K562 (cell line): ENCODE results near the gene ANKS1A. TPM values are rescaled to one million over a fixed set of nuclear protein-coding genes. Genes with fewer than 3 reads are reported as not detected.
A peak's percentile ranks its signal among the peaks of the same experiment; 100 is the strongest.

Source experiments
- ATAC-seq: fragments of 200-7000 bp; cut with Tn5 transposase; 3 replicates; pipeline ENCODE4 v1.9.1; 2020; ENCODE audit warnings: moderate library complexity
- BruUV-seq: library from RNA; stranded (reverse); fragments of 400-500 nt; replicated peaks from 2 replicates; lab custom pipeline; 2021; lab: Mats Ljungman, UMichigan
- CTCF ChIA-PET: fragments of 300-600 bp; formaldehyde crosslinking; extraction: SDS; loops from one replicate; lab custom pipeline; 2021; ENCODE audit warnings: low intra/inter-chr PET ratio; lab: Yijun Ruan, JAX
- POLR2A ChIA-PET: fragments of 300-600, 350-650 bp; sonication (Branson Sonifier 250); formaldehyde crosslinking; extraction: SDS; loops from one replicate; lab custom pipeline; 2021; ENCODE audit warnings: antibody characterized with exemption, inconsistent platforms; lab: Yijun Ruan, JAX
- DNase-seq, 4 experiments: peaks; one replicate each; pipeline versions ENCODE4 v3.0.0 to v3.0.0-alpha.2; 2011 to 2018; ENCODE audit warnings: low spot score in 3 of 4, mixed read lengths in 3 of 4; ENCODE audit errors: extremely low read depth in 1 of 4
- FAIRE-seq: peaks from 2 replicates; lab custom pipeline; 2011; peaks lifted over from hg19 to GRCh38; lab: Jason Lieb, UNC
- H2AFZ ChIP-seq: 2 replicates; pipeline ENCODE4 v1.6.0; 2011; ENCODE audit warnings: low read depth, low read length, control low read depth, inconsistent platforms
- H3K27ac ChIP-seq: fragments of 200-600 bp; 3 replicates; pipeline ENCODE4 v1.8.0; 2011; ENCODE audit warnings: low read depth, mild to moderate bottlenecking, control low read depth, inconsistent platforms, low read length, moderate library complexity, mixed read lengths; ENCODE audit errors: extremely low read depth
- H3K27me3 ChIP-seq, 2 experiments: fragments of 300-600 bp in 1 of 2; 2 replicates in 1 of 2; 3 replicates in 1 of 2; pipeline versions ENCODE4 v1.6.0 to v1.8.0; 2011; ENCODE audit warnings: inconsistent platforms in 2 of 2, low read length in 2 of 2, mild to moderate bottlenecking in 1 of 2, mixed read lengths in 1 of 2, moderate library complexity in 1 of 2; ENCODE audit not compliant: control insufficient read depth in 2 of 2, insufficient read depth in 2 of 2
- H3K36me3 ChIP-seq: fragments of 300-600 bp; 3 replicates; pipeline ENCODE4 v1.8.0; 2011; ENCODE audit warnings: mild to moderate bottlenecking, low read length, inconsistent platforms; ENCODE audit not compliant: control insufficient read depth, insufficient read depth
- H3K4me1 ChIP-seq, 2 experiments: fragments of 200-600 bp in 1 of 2; replicated peaks in 1 of 2; 2 replicates in 1 of 2; 3 replicates in 1 of 2; pipeline versions ENCODE4 v1.5.1 to v1.8.0; 2011; ENCODE audit warnings: inconsistent platforms in 2 of 2, low read length in 2 of 2, mild to moderate bottlenecking in 1 of 2, mixed read lengths in 1 of 2, moderate library complexity in 1 of 2; ENCODE audit not compliant: control insufficient read depth in 2 of 2, insufficient read depth in 2 of 2
- H3K4me2 ChIP-seq: 2 replicates; pipeline ENCODE4 v1.6.1; 2011; ENCODE audit warnings: low read length, control low read depth, inconsistent platforms, mixed read lengths; ENCODE audit not compliant: insufficient read depth
- H3K4me3 ChIP-seq: fragments of 200-600 bp; sonication (generic), shearing (Covaris generic); 2 replicates; pipeline ENCODE4 v1.5.1; 2016; ENCODE audit warnings: control low read depth, inconsistent platforms
- H3K79me2 ChIP-seq: fragments of 200-600 bp; 3 replicates; pipeline ENCODE4 v1.8.0; 2011; ENCODE audit warnings: low read length, inconsistent platforms; ENCODE audit not compliant: control insufficient read depth, insufficient read depth
- H3K9ac ChIP-seq, 2 experiments: 2 replicates each; pipeline versions ENCODE4 v1.6.0 to v1.6.1; 2011; ENCODE audit warnings: low read depth in 2 of 2, low read length in 2 of 2, control low read depth in 1 of 2, inconsistent platforms in 1 of 2, mild to moderate bottlenecking in 1 of 2, mixed read lengths in 1 of 2; ENCODE audit not compliant: insufficient read depth in 1 of 2
- H3K9me1 ChIP-seq: one replicate; pipeline ENCODE4 v1.6.0; 2011; ENCODE audit warnings: inconsistent platforms, mild to moderate bottlenecking, low read length, moderate library complexity; ENCODE audit not compliant: control insufficient read depth, insufficient read depth
- H3K9me3 ChIP-seq: replicated peaks from 2 replicates; pipeline ENCODE4 v1.5.1; 2011; ENCODE audit warnings: low read depth, low read length, inconsistent platforms; ENCODE audit not compliant: control insufficient read depth, insufficient read depth
- H4K20me1 ChIP-seq: replicated peaks from 2 replicates; pipeline ENCODE4 v1.6.1; 2011; ENCODE audit warnings: low read length, inconsistent platforms, mixed read lengths; ENCODE audit not compliant: control insufficient read depth, insufficient read depth
- ATF4 ChIP-seq: fragments of 450-650 bp; formaldehyde crosslinking; IDR thresholded peaks from 2 replicates; pipeline ENCODE4 v1.4.0; 2022; ENCODE audit warnings: mild to moderate bottlenecking, moderate library complexity
- ESRRB ChIP-seq: fragments of 250-450 bp; sonication (Bioruptor Pico); IDR thresholded peaks from 2 replicates; pipeline ENCODE4 v1.5.0; 2020; ENCODE audit warnings: mild to moderate bottlenecking, moderate library complexity, borderline replicate concordance
- GABPB2 ChIP-seq: fragments of 250-450 bp; sonication (Bioruptor Pico); conservative IDR thresholded peaks from 2 replicates; pipeline ENCODE4 v1.5.1; 2021; ENCODE audit warnings: mild to moderate bottlenecking
- MAFG ChIP-seq: fragments of 450-650 bp; conservative IDR thresholded peaks from 2 replicates; pipeline ENCODE4 v1.6.1; 2016; ENCODE audit warnings: missing genetic modification characterization, missing compliant biosample characterization
- MYBL2 ChIP-seq, 2 experiments: fragments of 450-650 bp in 1 of 2; sonication (generic) in 1 of 2; formaldehyde crosslinking in 1 of 2; IDR thresholded peaks; 2 replicates each; pipeline versions ENCODE4 v1.6.1 to v1.8.1; 2017 to 2022; ENCODE audit warnings: borderline replicate concordance in 1 of 2, inconsistent platforms in 1 of 2, low read depth in 1 of 2, mild to moderate bottlenecking in 1 of 2, missing genetic modification reagents in 1 of 2, moderate library complexity in 1 of 2
- WGBS: fragments of 100-300 bp; shearing (Covaris generic); methylation state at CpG from one replicate; pipeline ENCODE4 v1.1.6; 2016; ENCODE audit warnings: low coverage, mixed read lengths; ENCODE audit not compliant: insufficient coverage; ENCODE audit errors: missing lambda C conversion rate; 5-methylcytosine and 5-hydroxymethylcytosine counted together
- in situ Hi-C: fragments of 300-500 bp; cut with MboI; formaldehyde crosslinking; loops from 4 replicates; pipeline ENCODE4 v1.15.0; 2018; ENCODE audit warnings: inconsistent platforms, mixed read lengths
- intact Hi-C: fragments of 100-400 bp; cut with micrococcal nuclease; formaldehyde crosslinking; loops from 2 replicates; pipeline ENCODE4 v1.14.2; 2022
- polyA plus RNA-seq, 8 experiments: library from polyadenylated mRNA; depleted of rRNA in 4 of 8; stranded (reverse) in 5 of 8; unstranded in 3 of 8; fragments of >200 nt; fragmentation: Nextera tagmentation in 2 of 8; fragmentation: Illumina TruSeq in 1 of 8; extraction: Ambion mirVana in 2 of 8; extraction: Trizol in 1 of 8; gene quantifications; 2 replicates each; pipeline versions ENCODE4 v1.2.1 to v1.2.3, GENCODE V29; 2011 to 2014; ENCODE audit warnings: inconsistent platforms in 1 of 8, missing spikeins in 1 of 8
- total RNA-seq, 7 experiments: library from RNA; depleted of rRNA in 6 of 7; stranded (reverse); fragments of >200 nt in 6 of 7; fragmentation: Illumina TruSeq in 2 of 7; extraction: Trizol in 2 of 7; gene quantifications; 2 replicates each; pipeline versions ENCODE4 v1.2.1 to v1.2.3, GENCODE V29; 2011 to 2021; ENCODE audit warnings: low replicate concordance in 1 of 7

The ANKS1A gene
- total and polyA plus RNA-seq, 9 of the 15 experiments (the other 6 are each of a cell fraction or from before 2014, with no cell fraction given) = 1.1 to 13.8 (median 5.3) TPM

DNA sequence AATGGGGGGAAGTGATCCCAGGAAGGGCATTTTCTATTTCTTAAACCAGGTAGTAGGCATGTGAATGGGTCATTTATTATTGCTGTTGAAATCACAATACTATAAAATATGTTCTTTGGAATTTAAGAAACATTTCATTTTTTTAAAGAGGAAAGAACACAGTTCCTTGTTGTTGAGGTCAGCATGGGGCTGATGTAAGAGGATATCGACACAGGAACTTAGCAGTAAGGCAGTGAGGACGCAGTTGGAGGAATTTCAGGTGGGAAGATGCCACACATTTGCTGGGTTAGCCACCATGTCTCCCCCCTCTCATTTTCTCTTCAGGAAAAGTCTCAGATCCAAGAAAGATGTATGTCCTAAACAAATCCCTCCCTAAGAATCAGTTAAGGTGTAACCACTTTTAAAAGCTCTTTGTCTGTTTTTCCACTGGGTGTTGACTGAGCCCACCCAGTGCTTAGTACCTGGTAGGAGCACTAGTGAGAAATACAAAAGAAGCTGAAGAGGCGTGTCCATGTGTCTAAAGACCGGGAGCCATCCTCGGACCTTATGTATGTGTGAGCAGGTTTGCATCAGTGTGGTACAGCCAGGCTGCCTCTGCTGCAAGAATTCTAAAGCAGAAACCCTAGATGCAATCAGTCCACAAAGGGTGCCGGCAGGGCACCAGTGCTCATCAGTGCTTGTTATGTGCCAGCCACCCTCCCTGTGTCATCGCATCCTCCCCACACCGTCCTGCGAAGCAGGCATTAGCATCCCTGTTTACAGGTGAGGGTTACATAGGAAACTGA lies 153.2 kb downstream of the ANKS1A start (continued):
- no peak for TF ChIP-seq ATF4 (CRISPR knock-in tag)
- TF ChIP-seq MYBL2 (IDR thresholded peaks at IDR 0.05; ENCODE audit: low read depth) = no peak
- no peak for TF ChIP-seq MYBL2 (CRISPR knock-in tag; IDR thresholded peaks at IDR 0.05; ENCODE audit: borderline replicate concordance)

- DNase-seq (no peak), FAIRE-seq (no peak), ATAC-seq (no peak)
- no peaks in the 10 kb centered on the region for H3K36me3 ChIP-seq
- in situ Hi-C loops = no loop called here
- TF ChIP-seq GABPB2 (CRISPR knock-in tag) = no peak
- no peak for TF ChIP-seq ESRRB (CRISPR knock-in tag)
- no peak for TF ChIP-seq MAFG (tag)
- no peaks in the 10 kb centered on the region for H3K9me3 ChIP-seq
- H3K9ac ChIP-seq = 0 out of 4 replicates have a peak overlapping the region, but pooled peaks of 1 of the 2 experiments have one; percentile 29
- WGBS = 44% methylated on average over 4 of the region's 4 CpGs
- no peak overlapping the region for H2AFZ ChIP-seq
- POLR2A ChIA-PET = no interaction called here
- H3K79me2 ChIP-seq = no peaks in the 10 kb centered on the region
- no peak overlapping the region for H3K4me2 ChIP-seq
- CTCF ChIA-PET = no interaction called here
- no peaks in the 10 kb centered on the region for H3K27me3 ChIP-seq
- H3K4me3 ChIP-seq = no peak overlapping the region
- H3K27ac ChIP-seq = no peak overlapping the region
- no peaks in the 10 kb centered on the region for H3K9me1 ChIP-seq
- H3K4me1 ChIP-seq = peaks cover 0 to 2% of the 10 kb centered on the region in 2 experiments; a peak in 2 of 5 replicates
- peaks cover 4% of the 10 kb centered on the region; the same call in 1 of the 2 replicates for H4K20me1 ChIP-seq
- no TSS peak for BruUV-seq
- intact Hi-C loops = no loop called here
These were observed 154.5 kb downstream of the ANKS1A start for GRCh38 chr6:35043381-35044130.
